NCI-H1048 (cell line): ENCODE measurements around the gene NHLH2.

ENCODE experiments used
- DNase-seq: peaks from one replicate; lab custom pipeline; 2025; lab: John Stamatoyannopoulos, UW

Gene NHLH2

DNA sequence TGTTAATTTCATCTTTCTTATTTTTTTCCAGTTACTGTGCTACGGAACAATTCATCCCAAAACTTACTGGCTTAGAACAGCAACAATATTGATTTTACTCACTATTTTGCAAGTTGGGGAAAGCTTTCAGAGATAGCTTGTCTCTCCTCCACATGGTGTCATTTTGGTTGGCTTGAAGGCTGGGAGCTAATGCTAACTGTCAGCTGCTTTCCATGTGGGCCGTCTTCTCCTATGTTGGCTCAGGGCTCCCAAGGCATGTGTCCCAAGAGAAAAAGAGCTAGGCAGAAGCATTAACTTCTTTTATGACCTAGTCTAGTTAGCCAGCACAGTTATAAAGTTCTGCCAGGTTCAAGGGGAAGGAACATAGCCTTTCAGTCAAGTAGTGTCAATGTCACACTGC lies 38.5 kb downstream of the NHLH2 start:
- no peak for DNase-seq

DNA sequence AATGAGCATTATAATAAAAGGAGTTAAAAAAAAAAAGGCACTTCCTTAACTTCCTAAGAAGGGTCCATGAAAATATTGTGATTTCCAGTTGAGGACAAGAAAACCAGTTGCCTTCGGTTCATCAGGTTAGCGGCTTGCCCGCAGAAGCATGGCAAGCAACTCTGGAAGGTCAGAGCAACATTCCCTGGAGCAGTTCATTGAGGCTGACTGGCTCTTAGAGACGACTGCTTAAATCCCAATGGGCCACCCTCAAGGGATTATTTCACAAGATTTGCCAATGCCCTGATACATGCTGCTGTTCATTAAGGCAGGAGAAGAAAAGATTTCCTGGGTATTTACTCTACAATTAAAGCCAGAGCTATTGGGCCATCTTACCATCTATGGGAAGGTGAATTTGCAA lies 43.4 kb downstream of the NHLH2 start:
- no peak for DNase-seq

DNA sequence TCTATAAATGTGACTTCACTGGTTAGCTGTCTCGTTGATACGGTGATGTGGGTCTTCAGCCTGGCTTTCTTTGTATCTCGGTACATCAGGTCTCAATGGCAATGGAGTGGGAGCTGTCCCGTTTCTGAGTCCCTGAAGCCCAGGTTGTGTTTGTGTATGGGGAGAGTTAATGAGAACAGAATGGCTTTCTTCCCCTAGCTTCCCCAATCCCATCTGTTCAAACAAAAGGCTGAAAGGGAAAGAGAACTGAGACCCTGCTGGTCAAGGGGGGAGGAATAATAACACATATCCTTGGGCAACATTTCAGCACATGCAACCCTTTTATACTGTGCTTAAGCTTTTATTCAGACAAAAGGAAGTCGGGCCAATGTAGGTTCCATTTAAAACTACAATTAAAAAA lies 44.0 kb downstream of the NHLH2 start:
- DNase-seq, result no peak

DNA sequence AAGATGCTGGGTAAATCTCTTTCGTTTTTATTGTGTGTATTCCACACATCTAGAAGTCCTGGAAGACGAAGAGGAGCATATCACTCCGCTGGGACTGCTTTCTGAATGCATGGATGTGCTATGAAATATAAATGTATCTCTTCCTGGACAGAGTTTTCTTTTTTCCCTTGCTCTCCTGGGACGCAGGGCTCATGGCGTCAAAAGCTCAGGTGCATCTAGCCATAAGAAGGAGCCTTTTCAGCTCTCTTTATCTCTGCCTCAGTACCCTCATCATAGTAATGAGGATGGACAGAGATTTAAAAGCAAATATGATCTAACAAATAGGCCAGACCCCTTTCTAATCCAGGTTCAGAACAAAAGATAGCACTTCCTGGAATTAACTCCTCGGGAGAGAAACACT lies 44.9 kb downstream of the NHLH2 start:
- no peak for DNase-seq

DNA sequence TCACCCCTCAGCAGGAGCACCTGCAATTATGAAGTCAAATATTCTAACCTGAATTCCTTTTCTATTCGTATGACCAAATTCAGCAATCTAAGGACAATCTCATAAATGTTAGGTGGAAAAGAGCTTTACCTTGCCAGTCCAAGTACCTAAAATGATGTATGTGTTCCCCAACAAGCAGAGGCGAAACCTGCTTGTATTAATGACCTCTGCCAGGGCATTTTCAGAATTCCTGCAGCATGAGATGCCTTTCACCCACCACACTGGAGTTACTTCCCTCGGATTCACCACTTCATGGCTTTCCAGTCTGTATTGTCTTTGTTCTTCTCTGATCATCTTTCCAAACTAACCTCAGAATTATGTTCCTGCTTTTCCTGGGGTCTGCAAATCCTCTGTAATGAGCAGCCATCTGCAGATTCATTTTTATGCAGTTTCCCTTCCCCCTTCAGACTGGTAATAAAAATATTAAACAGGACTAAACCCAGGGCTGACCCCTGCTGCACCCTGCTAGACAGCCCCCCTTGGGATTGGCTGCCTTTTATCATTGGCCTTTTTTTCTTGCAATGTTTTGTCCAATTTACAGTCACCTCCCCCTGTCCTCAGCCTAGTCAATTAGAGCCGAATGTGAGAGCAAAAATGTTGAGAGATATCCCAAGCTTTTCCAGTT lies 45.8 kb downstream of the NHLH2 start:
- DNase-seq, result no peak

DNA sequence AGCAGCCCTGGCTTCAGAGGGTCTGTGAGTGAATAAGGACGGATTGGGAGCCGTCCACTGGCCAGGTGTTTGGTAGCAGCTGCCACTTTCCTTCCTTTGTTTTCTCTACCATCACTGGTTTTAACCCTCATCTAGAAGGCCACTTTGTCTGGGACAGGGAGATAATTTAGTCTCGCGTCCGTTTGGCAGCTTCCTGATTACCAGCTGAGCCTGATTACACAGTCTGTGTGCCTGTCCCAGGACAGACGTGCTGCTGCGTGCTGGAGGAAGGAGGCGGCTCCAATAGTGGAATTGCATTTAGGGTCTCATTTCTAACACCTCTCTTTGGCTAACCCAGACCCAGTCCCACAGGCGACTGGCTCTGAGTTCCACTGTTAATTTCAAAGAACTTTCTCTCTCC lies 47.8 kb downstream of the NHLH2 start:
- no peak for DNase-seq

DNA sequence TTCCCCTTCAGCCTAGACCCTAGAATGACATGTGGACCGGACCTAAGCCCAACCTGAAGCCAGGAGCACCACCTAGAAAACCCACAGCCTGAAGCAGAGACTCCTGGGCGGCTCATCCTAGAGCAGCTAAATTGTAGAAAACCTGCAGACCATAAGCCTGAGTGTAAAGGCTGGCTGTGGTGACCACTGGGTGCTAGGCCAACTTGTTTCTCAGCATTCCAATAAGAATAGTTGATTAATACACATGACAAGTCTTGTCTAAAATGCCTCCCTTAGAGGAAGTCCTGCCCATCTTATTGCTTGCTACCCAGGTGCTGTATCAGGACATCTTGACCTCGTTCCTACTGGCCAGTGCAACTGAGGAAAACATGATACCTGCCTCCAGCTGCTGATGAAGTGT lies 49.1 kb downstream of the NHLH2 start:
- no peak for DNase-seq

DNA sequence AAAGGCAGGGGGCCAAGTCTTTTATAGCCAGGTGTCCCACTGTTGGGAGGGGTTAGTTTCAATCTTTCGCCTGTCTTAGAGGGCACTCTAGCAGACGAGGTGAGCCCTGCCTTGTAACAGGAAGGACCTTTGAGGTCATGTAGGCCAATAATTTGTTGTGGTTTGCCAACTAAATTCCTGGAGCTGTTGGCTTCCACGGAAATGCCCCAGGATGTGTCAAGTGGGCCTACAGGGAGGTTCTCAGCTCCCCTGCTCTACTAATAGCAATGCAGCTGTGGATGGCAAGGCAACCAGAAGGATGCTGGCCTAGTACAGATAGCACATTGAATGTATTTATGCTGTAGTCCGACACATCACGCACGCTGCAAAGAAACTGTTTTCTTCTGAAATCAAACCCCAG lies 50.1 kb downstream of the NHLH2 start:
- no peak for DNase-seq

DNA sequence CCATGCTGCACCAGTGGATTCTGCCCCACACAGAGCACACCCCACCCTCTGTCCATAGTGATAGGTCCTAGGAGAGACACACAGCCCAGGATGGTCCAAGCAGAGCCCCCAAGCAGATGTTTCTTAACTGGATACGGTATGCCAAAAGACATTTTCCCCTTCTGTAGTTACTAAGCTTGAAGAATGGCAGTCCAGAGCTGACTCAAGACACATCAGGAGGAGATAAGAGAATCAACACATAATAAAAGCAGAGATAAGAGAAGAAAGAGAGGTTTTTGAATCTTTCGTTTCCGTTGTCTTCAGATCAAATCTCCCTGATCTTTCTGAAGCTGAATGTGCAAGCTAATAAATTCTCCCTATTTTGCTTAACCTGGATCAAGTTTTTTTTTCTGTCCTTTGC lies 50.6 kb downstream of the NHLH2 start:
- DNase-seq, result no peak
